DMS153 treated with DMSO at 0.1 percent for 48 hours (cell line): Measurements from ENCODE around the gene ALG2.
"Not testable (repeated sequence)": the region's sequence is repeated elsewhere in the genome, so short reads cannot be mapped to it uniquely, and the experiment has no call there.

Experiments
- DNase-seq: peaks from one replicate; lab custom pipeline; 2025; ENCODE audit not compliant: unreplicated experiment; lab: John Stamatoyannopoulos, UW

ALG2 gene

GRCh38 chr9:99238331-99238730 is 16.6 kb upstream of the ALG2 start:
- no peak for DNase-seq

GRCh38 chr9:99237849-99238248 is 16.1 kb upstream of the ALG2 start:
- DNase-seq, result not testable (repeated sequence)

DNA sequence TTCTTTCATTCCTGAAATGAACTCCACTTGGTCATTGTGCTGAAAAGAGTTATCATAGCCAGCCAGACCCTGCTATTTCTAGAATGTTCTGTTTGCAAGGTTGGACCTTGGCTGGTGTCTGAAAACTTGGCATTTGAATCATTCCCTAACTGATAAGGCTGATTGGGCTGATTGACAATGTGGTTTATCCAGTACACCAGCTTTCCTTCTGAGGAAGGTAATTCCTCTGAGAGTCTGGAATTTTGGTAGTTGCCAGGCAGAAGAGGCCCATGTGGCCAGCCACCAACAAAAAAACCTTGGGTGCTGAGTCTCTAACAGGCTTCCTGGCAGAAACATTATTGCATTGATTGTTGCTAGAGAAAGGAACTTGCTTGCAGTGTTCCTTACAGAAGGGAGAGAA is 15.6 kb upstream of the ALG2 start:
- DNase-seq, result no peak

- DNase-seq, result no peak
Measured at GRCh38 chr9:99235926-99236634, 14.3 kb upstream of the ALG2 start.

DNA sequence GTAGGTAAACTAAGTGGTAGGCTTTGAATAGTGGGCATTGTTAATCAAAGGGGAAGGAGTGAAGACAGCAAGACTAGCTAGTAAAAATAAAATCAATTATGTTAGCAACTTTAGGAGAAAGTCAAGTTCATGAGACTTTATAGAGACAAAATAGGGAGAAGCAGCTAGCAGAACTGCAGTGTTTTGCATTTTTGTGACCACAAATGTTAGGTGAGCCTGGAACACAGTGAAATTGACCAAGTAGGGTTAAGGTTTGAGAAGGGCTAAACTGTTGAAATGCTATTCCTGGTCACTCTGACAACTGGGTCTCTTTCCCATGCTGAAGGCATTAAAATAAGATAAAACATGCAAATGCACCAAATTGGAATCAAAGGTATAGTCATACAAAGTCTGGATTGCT is 13.3 kb upstream of the ALG2 start:
- no peak for DNase-seq

DNA sequence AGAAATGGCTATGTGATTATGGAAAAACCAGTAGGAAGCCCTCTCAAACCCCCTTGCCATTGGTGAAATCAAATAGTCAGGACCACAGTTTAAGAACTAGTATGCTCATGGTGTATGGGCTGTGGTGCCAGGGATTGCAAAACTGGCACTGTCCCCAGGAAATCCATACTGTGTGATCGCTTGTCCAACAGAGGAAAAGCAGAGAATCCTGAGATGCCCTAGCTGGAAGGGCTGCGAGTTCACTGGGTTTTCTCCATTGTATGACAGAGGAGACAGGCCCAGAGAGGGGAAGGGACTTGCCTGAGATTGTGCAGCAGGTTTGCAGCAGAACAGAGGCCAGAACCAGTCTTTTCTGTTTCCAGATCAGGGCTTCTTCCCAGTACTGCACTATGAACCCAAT is 12.9 kb upstream of the ALG2 start:
- DNase-seq, result no peak

GRCh38 chr9:99231711-99232110 is 10.0 kb upstream of the ALG2 start:
- no peak for DNase-seq

GRCh38 chr9:99230206-99230605 is 8.5 kb upstream of the ALG2 start:
- DNase-seq, result no peak

- no peak for DNase-seq
Measured at GRCh38 chr9:99226054-99226453, 4.3 kb upstream of the ALG2 start.

- no peak for DNase-seq
Measured at GRCh38 chr9:99224445-99224844, 2.7 kb upstream of the ALG2 start.

DNA sequence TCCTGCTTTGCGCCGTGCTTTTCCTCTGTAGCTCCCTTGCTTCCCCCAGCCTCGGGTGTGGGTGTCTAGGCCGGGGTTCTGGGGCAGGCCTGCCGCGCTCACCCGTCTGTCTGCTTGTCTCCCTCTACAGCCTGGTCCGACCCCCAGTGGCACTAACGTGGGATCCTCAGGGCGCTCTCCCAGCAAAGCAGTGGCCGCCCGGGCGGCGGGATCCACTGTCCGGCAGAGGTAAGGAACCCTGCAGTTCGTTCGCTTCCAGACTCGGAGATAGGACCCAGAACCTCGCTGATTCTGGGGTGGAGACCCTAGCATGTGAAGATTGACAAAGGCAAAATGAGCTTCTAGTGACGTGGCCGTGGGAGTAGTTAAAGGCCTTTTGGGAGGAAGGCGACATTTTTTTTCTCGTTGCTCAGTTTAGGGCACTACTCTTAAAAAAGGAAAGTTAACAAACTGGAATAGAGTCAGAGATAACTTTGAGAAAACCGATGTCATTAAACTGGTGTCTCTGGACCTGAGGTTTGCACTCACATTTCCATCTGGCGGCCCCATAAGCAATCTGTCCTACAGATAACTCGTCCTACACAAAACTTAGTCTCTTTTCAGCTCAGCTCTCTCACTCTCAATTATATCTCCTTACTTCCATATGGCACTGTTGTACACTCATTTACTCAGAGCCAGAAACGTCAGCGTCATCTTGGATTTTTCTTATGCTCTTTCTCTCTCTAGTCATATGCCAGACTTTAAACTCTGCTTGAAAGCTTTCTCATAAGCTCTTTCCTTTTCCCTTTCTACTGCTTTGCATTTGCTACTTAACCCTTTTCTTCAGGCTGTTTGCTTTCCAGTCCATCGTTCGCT is 901 bp upstream of the ALG2 start:
- DNase-seq, result no peak

- DNase-seq, result no peak
Measured at GRCh38 chr9:99221266-99221620, 499 bp downstream of the ALG2 start.

GRCh38 chr9:99220011-99220410 is 1.7 kb downstream of the ALG2 start:
- DNase-seq, result no peak

DNA sequence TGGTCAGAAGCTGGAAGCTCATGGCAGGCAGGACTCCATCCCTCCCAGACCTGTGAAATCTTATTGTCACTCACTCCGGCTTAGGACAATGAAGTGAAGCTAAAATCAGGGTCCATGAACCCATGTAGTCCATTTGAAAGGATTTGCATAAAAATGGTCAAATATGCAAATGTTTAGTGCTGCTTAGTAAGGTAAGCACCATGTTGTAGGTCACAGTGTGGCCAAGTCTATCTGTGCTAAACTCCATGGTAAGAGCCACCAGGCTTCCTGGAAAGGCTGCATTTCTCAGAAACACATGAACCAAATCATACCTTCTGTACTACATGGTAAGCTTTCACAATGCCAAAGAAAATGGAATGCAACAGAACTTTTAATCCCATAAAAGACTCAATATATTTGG is 5.7 kb downstream of the ALG2 start:
- no peak for DNase-seq

GRCh38 chr9:99213197-99213596 is 8.5 kb downstream of the ALG2 start:
- DNase-seq, result no peak

- no peak for DNase-seq
Measured at GRCh38 chr9:99211746-99212145, 10.0 kb downstream of the ALG2 start.

DNA sequence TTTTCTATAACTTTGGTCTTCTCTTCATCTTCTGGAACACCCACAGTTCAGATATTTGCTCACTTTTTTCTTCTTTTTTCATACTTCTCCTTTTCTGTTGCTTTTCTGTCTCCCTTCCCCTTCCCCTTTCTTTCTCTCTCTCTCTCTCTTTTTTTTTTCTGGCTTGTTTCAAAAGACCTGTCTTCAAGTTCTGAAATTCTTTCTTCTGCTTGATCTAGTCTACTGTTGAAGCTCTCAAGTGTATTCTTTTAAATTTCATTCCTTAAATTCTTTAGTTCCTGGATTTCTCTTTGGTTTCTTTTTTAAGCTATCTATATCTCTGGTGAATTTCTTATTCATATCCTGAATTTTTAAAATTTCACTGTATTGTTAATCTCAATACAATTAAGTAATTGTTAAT is 11.2 kb downstream of the ALG2 start:
- no peak for DNase-seq

GRCh38 chr9:99201603-99202002 is 20.1 kb downstream of the ALG2 start:
- DNase-seq, result no peak

- DNase-seq, result no peak
Measured at GRCh38 chr9:99199938-99200539, 21.7 kb downstream of the ALG2 start.

DNA sequence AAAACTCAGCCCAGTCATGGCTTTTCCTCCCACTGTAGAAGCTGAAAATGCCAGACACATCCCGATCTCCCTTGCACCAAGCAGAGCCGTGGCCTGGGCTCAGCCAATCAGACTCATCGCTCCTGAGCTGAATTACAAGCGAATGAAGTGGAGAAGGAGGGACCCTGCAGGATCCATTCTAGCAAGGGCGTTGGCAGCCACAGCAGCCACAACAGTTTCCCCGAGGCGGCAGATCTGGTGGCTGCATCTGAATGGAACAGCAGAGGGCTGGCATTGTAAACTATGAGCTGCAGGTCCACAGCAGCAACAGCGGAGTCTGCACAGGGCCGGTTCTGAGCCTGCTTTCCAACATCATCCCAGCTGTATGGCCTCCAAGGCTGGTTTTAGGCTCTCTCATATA is 23.8 kb downstream of the ALG2 start:
- DNase-seq, result no peak

DNA sequence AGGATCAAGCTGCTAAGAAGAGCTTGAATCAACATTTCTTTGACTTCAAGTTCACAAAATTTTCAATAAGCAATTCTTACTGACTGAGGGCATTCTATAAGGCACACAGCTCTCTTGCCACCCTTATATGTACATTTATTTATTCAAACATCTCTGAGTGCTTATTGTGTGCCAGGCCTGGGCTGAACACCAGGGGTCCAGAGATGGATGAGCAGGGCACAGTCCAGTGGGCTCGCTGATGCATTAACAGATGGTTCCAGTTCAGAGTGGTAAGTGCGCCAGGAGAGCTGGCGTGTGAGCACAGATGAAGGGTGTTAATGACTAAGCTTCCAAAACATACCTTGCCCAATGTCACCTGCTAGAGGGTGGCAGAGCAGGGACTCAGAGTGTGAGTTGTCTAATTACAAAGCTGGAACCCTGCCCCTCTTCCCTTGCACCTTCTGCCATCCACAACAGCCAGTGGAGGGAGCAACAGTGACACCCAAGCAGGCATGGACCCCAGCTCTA is 24.6 kb downstream of the ALG2 start:
- no peak for DNase-seq

- DNase-seq, result not testable (repeated sequence)
Measured at GRCh38 chr9:99196484-99196883, 25.3 kb downstream of the ALG2 start.
